ENCODE data around the gene S100PBP.
"Not testable (repeated sequence)": the region's sequence is repeated elsewhere in the genome, so short reads cannot be mapped to it uniquely, and the experiment has no call there.

The S100PBP gene

DNA sequence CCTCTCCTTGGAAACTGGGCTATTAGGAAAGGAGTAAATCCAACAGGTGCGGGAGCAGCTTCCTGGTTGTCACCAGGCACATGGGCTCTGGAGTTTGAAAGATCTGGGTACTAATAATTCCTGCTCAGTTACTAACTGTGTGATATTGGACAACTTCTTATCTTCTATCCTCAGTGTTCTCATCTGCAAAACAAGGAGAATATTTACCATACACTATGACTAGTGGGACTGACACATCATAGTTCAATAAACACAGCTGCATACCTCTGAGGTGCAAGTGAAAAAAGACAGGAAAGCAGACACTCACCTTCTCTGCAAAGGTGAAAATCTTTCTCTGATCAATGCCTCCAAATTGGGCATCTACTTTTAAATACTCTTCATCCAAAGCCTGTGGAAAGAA lies 20.0 kb upstream of the S100PBP start:
- H3K4me1 ChIP-seq = 0 out of 20 replicates have a peak, but pooled peaks cover 0 to 6% (median 0%) of the 10 kb centered on the region in 10 experiments
- no peak overlapping the region for H3K9ac ChIP-seq
- no peak for TF ChIP-seq Cebpa-rat (IDR thresholded peaks at IDR 0.05)
- peaks cover 89 to 99% (median 98%) of the 10 kb centered on the region in 11 experiments for H3K36me3 ChIP-seq
- no peaks in the 10 kb centered on the region for H3K9me3 ChIP-seq (replicated peaks in 1 of 11)
- H3K27me3 ChIP-seq = no peaks in the 10 kb centered on the region
- H3K27ac ChIP-seq = no peak overlapping the region
- H3K4me3 ChIP-seq = no peak overlapping the region
- H4K20me1 ChIP-seq = peaks cover 25 to 83% (median 51%) of the 10 kb centered on the region in 11 experiments; a peak in 19 of 22 replicates
- no peak overlapping the region for H3K4me2 ChIP-seq

GRCh38 chr1:32798191-32798590 lies 19.3 kb upstream of the S100PBP start:
- Histone ChIP-seq H3K4me2 (no peak overlapping the region), H4K20me1 (peaks cover 25 to 85% (median 54%) of the 10 kb centered on the region in 11 experiments; a peak in 19 of 22 replicates), H3K27me3 (no peaks in the 10 kb centered on the region), H3K27ac (no peak overlapping the region), H3K4me3 (no peak overlapping the region), H3K9ac (no peak overlapping the region), H3K4me1 (0 out of 20 replicates have a peak, but pooled peaks cover 0 to 6% (median 0%) of the 10 kb centered on the region in 10 experiments), H3K36me3 (peaks cover 91 to 99% (median 98%) of the 10 kb centered on the region in 11 experiments), H3K9me3 (replicated peaks in 1 of 11) (peaks cover 0 to 6% (median 0%) of the 10 kb centered on the region in 11 experiments; a peak in 1 of 22 replicates)
- TF ChIP-seq Cebpa-rat (IDR thresholded peaks at IDR 0.05) = no peak

GRCh38 chr1:32798679-32799416 lies 18.6 kb upstream of the S100PBP start:
- Histone ChIP-seq H3K9ac (no peak overlapping the region), H3K27me3 (no peaks in the 10 kb centered on the region), H3K27ac (no peak overlapping the region), H3K4me3 (no peak overlapping the region), H4K20me1 (peaks cover 21 to 82% (median 52%) of the 10 kb centered on the region in 11 experiments; a peak in 19 of 22 replicates), H3K4me1 (0 out of 20 replicates have a peak, but pooled peaks cover 0 to 6% (median 0%) of the 10 kb centered on the region in 10 experiments), H3K36me3 (peaks cover 88 to 98% (median 96%) of the 10 kb centered on the region in 11 experiments), H3K4me2 (no peak overlapping the region), H3K9me3 (replicated peaks in 1 of 11) (peaks cover 0 to 8% (median 0%) of the 10 kb centered on the region in 11 experiments; a peak in 1 of 22 replicates)
- no peak for TF ChIP-seq Cebpa-rat (IDR thresholded peaks at IDR 0.05)

DNA sequence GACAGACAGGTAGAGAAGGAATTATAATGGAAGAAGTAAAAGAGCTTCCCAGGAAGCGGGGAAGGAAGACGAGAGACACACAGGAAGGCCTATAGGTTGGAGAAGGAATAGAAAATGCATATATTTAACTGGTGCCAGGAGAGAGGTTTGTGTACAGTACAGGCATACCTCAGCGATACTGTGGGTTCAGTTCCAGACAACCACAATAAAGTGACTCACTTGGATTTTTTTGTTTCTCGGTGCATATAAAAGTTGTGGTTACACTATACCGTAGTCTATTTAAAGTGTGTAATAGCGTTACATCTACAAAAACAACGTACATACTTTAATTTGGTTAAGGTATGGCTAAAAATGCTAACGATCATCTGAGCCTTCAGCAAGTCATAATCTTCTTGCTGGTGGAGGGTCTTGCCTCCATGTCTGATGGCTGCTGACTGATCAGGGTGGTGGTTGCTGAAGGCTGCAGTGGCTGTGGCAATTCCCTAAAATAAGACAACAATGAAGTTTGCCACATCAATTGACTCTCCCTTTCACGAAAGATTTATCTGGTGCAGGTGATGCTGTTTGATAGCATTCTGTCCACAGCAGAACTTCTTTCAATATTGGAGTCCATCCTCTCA lies 16.2 kb upstream of the S100PBP start:
- Histone ChIP-seq H3K4me1 (no peaks in the 10 kb centered on the region), H3K4me3 (no peak overlapping the region), H3K27me3 (no peaks in the 10 kb centered on the region), H3K9ac (no peak overlapping the region), H4K20me1 (peaks cover 23 to 86% (median 51%) of the 10 kb centered on the region in 11 experiments; a peak in 19 of 22 replicates), H3K27ac (no peak overlapping the region), H3K4me2 (no peak overlapping the region), H3K36me3 (peaks cover 79 to 93% (median 92%) of the 10 kb centered on the region in 11 experiments), H3K9me3 (replicated peaks in 1 of 11) (peaks cover 0 to 27% (median 11%) of the 10 kb centered on the region in 11 experiments; a peak in 18 of 22 replicates)
- no peak for TF ChIP-seq Cebpa-rat (IDR thresholded peaks at IDR 0.05)

DNA sequence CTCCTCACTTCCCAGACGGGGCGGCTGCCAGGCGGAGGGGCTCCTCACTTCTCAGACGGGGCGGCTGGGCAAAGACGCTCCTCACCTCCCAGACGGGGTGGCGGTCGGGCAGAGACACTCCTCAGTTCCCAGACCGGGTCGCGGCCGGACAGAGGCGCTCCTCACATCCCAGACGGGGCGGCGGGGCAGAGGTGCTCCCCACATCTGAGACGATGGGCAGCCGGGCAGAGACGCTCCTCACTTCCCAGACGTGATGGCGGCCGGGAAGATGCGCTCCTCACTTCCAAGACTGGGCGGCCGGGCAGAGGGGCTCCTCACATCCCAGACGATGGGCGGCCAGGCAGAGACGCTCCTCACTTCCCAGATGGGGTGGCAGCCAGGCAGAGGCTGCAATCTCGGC lies 13.0 kb upstream of the S100PBP start:
- Histone ChIP-seq H3K9me3 (replicated peaks in 1 of 11) (peaks cover 0 to 36% (median 21%) of the 10 kb centered on the region in 11 experiments; a peak in 19 of 22 replicates), H4K20me1 (peaks cover 18 to 89% (median 64%) of the 10 kb centered on the region in 11 experiments; a peak in 18 of 22 replicates), H3K36me3 (peaks cover 82 to 94% (median 93%) of the 10 kb centered on the region in 11 experiments)
- not testable (repeated sequence) for H3K9ac ChIP-seq, H3K4me3 ChIP-seq, H3K27me3 ChIP-seq, H3K4me1 ChIP-seq, H3K27ac ChIP-seq, H3K4me2 ChIP-seq

GRCh38 chr1:32806290-32806689 lies 11.2 kb upstream of the S100PBP start:
- Histone ChIP-seq H3K4me3 (no peak overlapping the region), H3K4me2 (no peak overlapping the region), H3K9ac (no peak overlapping the region), H3K4me1 (no peaks in the 10 kb centered on the region), H3K27ac (no peak overlapping the region), H3K9me3 (replicated peaks in 1 of 11) (peaks cover 0 to 36% (median 21%) of the 10 kb centered on the region in 11 experiments; a peak in 19 of 22 replicates), H4K20me1 (peaks cover 21 to 89% (median 64%) of the 10 kb centered on the region in 11 experiments; a peak in 21 of 22 replicates), H3K36me3 (peaks cover 82 to 94% (median 93%) of the 10 kb centered on the region in 11 experiments), H3K27me3 (no peaks in the 10 kb centered on the region)
- TF ChIP-seq Cebpa-rat (IDR thresholded peaks at IDR 0.05) = no peak

- H3K36me3 ChIP-seq = peaks cover 84 to 94% (median 94%) of the 10 kb centered on the region in 11 experiments
- H3K4me3 ChIP-seq = no peak overlapping the region
- H4K20me1 ChIP-seq = peaks cover 27 to 90% (median 64%) of the 10 kb centered on the region in 11 experiments
- no peaks in the 10 kb centered on the region for H3K4me1 ChIP-seq
- no peak overlapping the region for H3K27ac ChIP-seq
- no peak overlapping the region for H3K9ac ChIP-seq
- no peak for TF ChIP-seq Cebpa-rat (IDR thresholded peaks at IDR 0.05)
- peaks cover 0 to 36% (median 21%) of the 10 kb centered on the region in 11 experiments; a peak in 19 of 22 replicates for H3K9me3 ChIP-seq (replicated peaks in 1 of 11)
- H3K4me2 ChIP-seq = no peak overlapping the region
- no peaks in the 10 kb centered on the region for H3K27me3 ChIP-seq
Observed at GRCh38 chr1:32806910-32807523, 10.4 kb upstream of the S100PBP start.

GRCh38 chr1:32808580-32808979 lies 8.9 kb upstream of the S100PBP start:
- H4K20me1 ChIP-seq = peaks cover 42 to 90% (median 69%) of the 10 kb centered on the region in 11 experiments
- peaks cover 0 to 32% (median 21%) of the 10 kb centered on the region in 11 experiments; a peak in 19 of 22 replicates for H3K9me3 ChIP-seq (replicated peaks in 1 of 11)
- H3K9ac ChIP-seq = no peak overlapping the region
- peaks cover 0 to 9% (median 0%) of the 10 kb centered on the region in 10 experiments; a peak in 1 of 20 replicates for H3K4me1 ChIP-seq
- no peak for TF ChIP-seq Cebpa-rat (IDR thresholded peaks at IDR 0.05)
- H3K27ac ChIP-seq = no peak overlapping the region
- no peaks in the 10 kb centered on the region for H3K27me3 ChIP-seq
- H3K4me3 ChIP-seq = no peak overlapping the region
- no peak overlapping the region for H3K4me2 ChIP-seq
- peaks cover 82 to 94% (median 94%) of the 10 kb centered on the region in 11 experiments for H3K36me3 ChIP-seq
